Nephron progenitor cell (in vitro differentiated cells): ENCODE data around the gene RPS3A.
"Not testable (repeated sequence)": the region's sequence is repeated elsewhere in the genome, so short reads cannot be mapped to it uniquely, and the experiment has no call there.

Experiments
- DNase-seq: peaks from one replicate; pipeline ENCODE4 v3.0.0; 2021
- H3K27ac Mint-ChIP-seq: 2 replicates; pipeline ENCODE4 v1.8.0; 2021; ENCODE audit warnings: mild to moderate bottlenecking, moderate library complexity, mixed read lengths
- H3K27me3 Mint-ChIP-seq: 2 replicates; pipeline ENCODE4 v1.8.0; 2021; ENCODE audit warnings: mild to moderate bottlenecking, low read depth, mixed read lengths; ENCODE audit not compliant: poor library complexity
- H3K36me3 Mint-ChIP-seq: 2 replicates; pipeline ENCODE4 v1.8.0; 2021; ENCODE audit warnings: low read depth, mixed read lengths
- H3K4me1 Mint-ChIP-seq: 2 replicates; pipeline ENCODE4 v1.8.0; 2021; ENCODE audit warnings: mixed read lengths
- H3K4me3 Mint-ChIP-seq: 2 replicates; pipeline ENCODE4 v1.8.0; 2021; ENCODE audit warnings: mild to moderate bottlenecking, moderate library complexity, mixed read lengths
- H3K9me3 Mint-ChIP-seq: 2 replicates; pipeline ENCODE4 v1.8.0; 2021; ENCODE audit warnings: mild to moderate bottlenecking, moderate library complexity, mixed read lengths
- CTCF ChIP-seq: fragments of 200-600 bp; sonication (generic); IDR thresholded peaks from 2 replicates; pipeline ENCODE4 v1.5.0; 2021; ENCODE audit warnings: antibody characterized with exemption

Gene RPS3A

GRCh38 chr4:151099229-151099975, at the start of gene RPS3A:
RPS3A (plus strand) TSS chr4:151099628; CDS start chr4:151099653, 25 bp downstream.
- Mint-ChIP-seq H3K27ac (peak within 1 kb of the TSS; percentile 100), H3K4me3 (peak within 1 kb of the TSS; percentile 100), H3K36me3 (peaks cover 41% of the 10 kb centered on the region), H3K9me3 (no peaks in the 10 kb centered on the region), H3K27me3 (peaks cover 10% of the 10 kb centered on the region), H3K4me1 (peaks cover 25% of the 10 kb centered on the region)
- peak; percentile 79 for TF ChIP-seq CTCF
- peak; percentile 95 for DNase-seq

- H3K27ac Mint-ChIP-seq: no peak overlapping the region
- no peaks in the 10 kb centered on the region for H3K36me3 Mint-ChIP-seq
- H3K4me3 Mint-ChIP-seq: no peak overlapping the region
- H3K27me3 Mint-ChIP-seq: peaks cover 5% of the 10 kb centered on the region
- peaks cover 6% of the 10 kb centered on the region for H3K4me1 Mint-ChIP-seq
- no peak for TF ChIP-seq CTCF
- no peak for DNase-seq
- no peaks in the 10 kb centered on the region for H3K9me3 Mint-ChIP-seq
These were observed 46.6 kb upstream of the RPS3A start for GRCh38 chr4:151052785-151053184.

- H3K36me3 Mint-ChIP-seq: no peaks in the 10 kb centered on the region
- no peaks in the 10 kb centered on the region for H3K4me1 Mint-ChIP-seq
- H3K4me3 Mint-ChIP-seq: no peak overlapping the region
- TF ChIP-seq CTCF: no peak
- H3K9me3 Mint-ChIP-seq: no peaks in the 10 kb centered on the region
- DNase-seq: no peak
- H3K27me3 Mint-ChIP-seq: no peaks in the 10 kb centered on the region
- H3K27ac Mint-ChIP-seq: no peak overlapping the region
These were observed 43.9 kb upstream of the RPS3A start for GRCh38 chr4:151055539-151055938.

- H3K27me3 Mint-ChIP-seq, H3K4me1 Mint-ChIP-seq, H3K4me3 Mint-ChIP-seq, H3K9me3 Mint-ChIP-seq, H3K36me3 Mint-ChIP-seq, H3K27ac Mint-ChIP-seq, DNase-seq: not testable (repeated sequence)
These were observed 36.3 kb upstream of the RPS3A start for GRCh38 chr4:151063143-151063542.

GRCh38 chr4:151067316-151067970, 32.0 kb upstream of the RPS3A start:
- Mint-ChIP-seq H3K36me3 (no peaks in the 10 kb centered on the region), H3K27ac (no peak overlapping the region), H3K9me3 (no peaks in the 10 kb centered on the region), H3K4me3 (no peak overlapping the region), H3K4me1 (no peaks in the 10 kb centered on the region), H3K27me3 (no peaks in the 10 kb centered on the region)
- DNase-seq: no peak
- no peak for TF ChIP-seq CTCF

- Mint-ChIP-seq H3K4me3 (no peak overlapping the region), H3K36me3 (no peaks in the 10 kb centered on the region), H3K4me1 (no peaks in the 10 kb centered on the region), H3K9me3 (no peaks in the 10 kb centered on the region), H3K27ac (no peak overlapping the region), H3K27me3 (no peaks in the 10 kb centered on the region)
- TF ChIP-seq CTCF: no peak
- no peak for DNase-seq
These were observed 25.0 kb upstream of the RPS3A start for GRCh38 chr4:151074416-151074916.

GRCh38 chr4:151077978-151078377, 21.4 kb upstream of the RPS3A start:
- H3K4me1 Mint-ChIP-seq, H3K27me3 Mint-ChIP-seq, DNase-seq, H3K36me3 Mint-ChIP-seq, H3K27ac Mint-ChIP-seq, H3K9me3 Mint-ChIP-seq, H3K4me3 Mint-ChIP-seq: not testable (repeated sequence)
